NCI-H2196 treated with DMSO at 0.1 percent for 48 hours (cell line): ENCODE results near the gene ZFR2.
A peak's percentile ranks its signal among the peaks of the same experiment; 100 is the strongest.

Experiments used
- DNase-seq: peaks from one replicate; lab custom pipeline; 2025; ENCODE audit not compliant: unreplicated experiment; lab: John Stamatoyannopoulos, UW

The ZFR2 gene

DNA sequence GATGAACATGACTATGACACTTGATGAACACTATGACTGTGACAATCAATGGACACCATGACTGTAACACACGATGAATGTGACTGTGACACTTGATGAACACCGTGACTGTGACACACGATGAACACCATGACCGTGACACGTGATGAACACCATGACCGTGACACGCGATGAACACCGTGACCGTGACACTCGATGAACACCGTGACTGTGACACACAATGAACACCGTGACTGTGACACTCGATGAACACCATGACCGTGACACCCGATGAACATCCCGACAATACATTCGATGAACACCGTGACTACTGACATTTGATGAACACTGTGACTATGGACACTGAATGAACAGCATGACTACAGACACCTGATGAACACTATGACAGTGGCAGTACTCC is 30.9 kb downstream of the ZFR2 start:
- no peak for DNase-seq

DNA sequence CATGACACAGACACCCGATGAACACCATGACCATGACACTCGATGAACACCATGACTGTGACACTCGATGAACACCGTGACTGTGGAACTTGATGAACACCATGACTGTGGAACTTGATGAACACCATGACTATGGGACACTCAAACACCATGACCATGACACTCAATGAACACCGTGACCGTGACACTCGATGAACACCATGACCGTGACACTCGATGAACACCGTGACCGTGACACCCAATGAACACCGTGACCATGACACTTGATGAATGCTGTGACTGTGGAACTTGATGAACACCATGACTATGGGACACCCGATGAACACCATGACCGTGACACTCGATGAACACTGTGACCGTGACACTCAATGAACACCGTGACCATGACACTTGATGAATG is 31.5 kb downstream of the ZFR2 start:
- no peak for DNase-seq

- DNase-seq: no peak
Observed at GRCh38 chr19:3836887-3837286, 32.0 kb downstream of the ZFR2 start.

- DNase-seq: no peak
Observed at GRCh38 chr19:3835055-3835435, 33.8 kb downstream of the ZFR2 start.

DNA sequence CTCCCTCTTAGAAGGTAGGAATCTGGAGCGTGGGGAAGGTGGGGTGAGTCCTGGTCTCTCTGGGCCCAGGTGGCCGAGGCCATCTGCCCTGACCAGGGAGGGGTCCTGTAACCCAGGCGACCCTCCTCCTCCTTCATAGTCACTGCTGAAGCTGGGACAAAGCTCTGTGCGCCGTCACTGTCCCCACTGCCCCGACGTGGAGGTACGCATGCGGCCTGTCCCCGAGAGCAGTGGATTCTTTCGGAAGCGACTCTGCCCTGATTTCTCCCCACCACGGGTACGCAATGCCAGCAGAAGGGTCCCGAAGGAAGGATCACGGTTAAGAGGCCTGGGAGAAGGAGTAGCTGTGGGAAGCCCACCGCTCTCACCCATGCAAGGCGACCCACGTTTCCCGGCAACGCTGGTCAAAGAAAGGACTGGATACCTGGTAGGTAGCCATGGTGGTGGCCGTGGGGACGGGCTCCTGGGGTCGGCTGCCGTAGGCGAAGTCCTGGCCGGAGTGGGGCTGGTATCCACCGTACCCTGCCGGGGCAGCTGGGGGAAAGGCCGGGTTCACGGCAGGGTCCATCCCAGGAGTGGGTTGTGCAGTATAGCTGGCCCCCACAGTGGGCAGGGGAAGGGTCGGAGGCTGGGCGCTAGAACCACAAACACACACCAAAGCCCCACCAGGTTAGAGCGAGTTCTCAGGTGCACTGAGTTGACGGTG is 34.3 kb downstream of the ZFR2 start:
- DNase-seq: no peak

GRCh38 chr19:3833578-3834348 is 35.1 kb downstream of the ZFR2 start:
- no peak for DNase-seq

- no peak for DNase-seq
Observed at GRCh38 chr19:3832001-3832400, 36.8 kb downstream of the ZFR2 start.

DNA sequence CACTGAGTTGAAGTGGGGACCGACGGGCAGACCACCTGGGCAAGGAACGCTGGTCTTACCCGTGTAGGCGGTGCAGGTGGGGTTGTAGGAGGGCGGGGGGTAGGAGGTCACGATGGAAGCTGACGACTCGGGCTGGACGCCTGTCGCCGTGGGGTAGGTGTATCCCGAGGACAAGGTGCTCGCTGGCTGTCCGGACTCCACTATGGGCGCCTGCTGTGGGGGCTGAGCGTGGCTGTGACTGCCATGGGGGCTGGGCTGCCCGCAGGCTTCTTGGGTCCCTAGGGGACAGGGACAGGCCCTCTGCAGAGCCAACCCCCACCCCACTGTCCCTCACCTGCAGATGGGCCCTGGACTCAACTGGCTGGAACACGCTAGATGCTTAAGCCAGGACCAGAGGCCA is 37.2 kb downstream of the ZFR2 start:
- DNase-seq: no peak

DNA sequence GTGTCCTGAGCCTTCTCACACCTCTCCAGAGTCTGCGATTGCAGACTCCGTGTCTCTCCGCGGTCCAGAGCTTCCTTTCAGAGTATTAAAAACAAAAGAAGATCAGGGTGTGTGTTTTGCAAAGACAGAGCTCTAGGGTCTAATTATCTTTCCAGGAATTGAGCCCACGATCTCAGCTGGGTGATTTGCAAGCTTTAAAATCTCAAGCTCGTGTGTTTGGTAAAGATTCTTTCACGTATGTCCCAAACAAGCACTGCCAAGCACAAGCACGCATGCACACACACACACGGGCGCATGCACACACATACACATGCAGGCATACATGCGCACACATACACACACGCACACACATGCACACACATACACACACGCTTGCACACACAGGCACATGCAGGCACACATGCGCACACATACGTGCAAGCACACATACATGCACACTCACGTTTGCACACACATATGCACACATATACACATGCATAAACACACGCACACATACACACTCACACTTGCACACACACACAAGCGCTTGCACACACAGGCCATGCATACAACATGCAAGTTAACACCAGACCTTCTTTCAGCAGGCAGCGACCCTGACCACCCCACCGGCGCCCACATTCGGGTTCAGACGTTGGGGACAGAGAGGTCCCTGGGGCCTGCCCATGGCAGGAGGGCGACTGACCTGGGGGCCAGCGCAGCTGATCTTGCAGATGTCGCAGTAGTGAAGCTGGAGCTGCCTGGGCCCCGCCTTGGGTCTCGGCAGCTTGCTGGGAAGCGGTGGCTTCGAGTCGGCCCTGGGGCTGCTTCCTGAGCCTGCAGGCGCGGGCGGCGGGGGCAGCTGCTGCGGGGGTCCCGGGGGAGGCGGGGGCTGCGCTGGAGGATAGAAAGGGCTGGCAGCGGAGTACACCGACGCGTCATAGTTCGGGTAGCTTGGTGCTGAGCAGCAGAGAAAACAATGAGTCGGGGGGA is 37.9 kb downstream of the ZFR2 start:
- DNase-seq: no peak

GRCh38 chr19:3827306-3827705 is 41.5 kb downstream of the ZFR2 start:
- DNase-seq: no peak

- no peak for DNase-seq
Observed at GRCh38 chr19:3826163-3826562, 42.7 kb downstream of the ZFR2 start.

- DNase-seq: no peak
Observed at GRCh38 chr19:3825286-3825956, 43.4 kb downstream of the ZFR2 start.

GRCh38 chr19:3823350-3823713 is 45.5 kb downstream of the ZFR2 start:
- no peak for DNase-seq

GRCh38 chr19:3822683-3823349 is 46.0 kb downstream of the ZFR2 start:
- DNase-seq: no peak

- DNase-seq: peak; percentile 32
Observed at GRCh38 chr19:3821857-3822364, 46.9 kb downstream of the ZFR2 start.

GRCh38 chr19:3821156-3821555 is 47.7 kb downstream of the ZFR2 start:
- no peak for DNase-seq

- no peak for DNase-seq
Observed at GRCh38 chr19:3819989-3820388, 48.8 kb downstream of the ZFR2 start.

- DNase-seq: no peak
Observed at GRCh38 chr19:3818918-3819317, 49.9 kb downstream of the ZFR2 start.

- DNase-seq: no peak
Observed at GRCh38 chr19:3818466-3818865, 50.4 kb downstream of the ZFR2 start.

- DNase-seq: no peak
Observed at GRCh38 chr19:3817761-3818160, 51.1 kb downstream of the ZFR2 start.
